ENCODE data around the gene FGFRL1.

Gene FGFRL1

DNA sequence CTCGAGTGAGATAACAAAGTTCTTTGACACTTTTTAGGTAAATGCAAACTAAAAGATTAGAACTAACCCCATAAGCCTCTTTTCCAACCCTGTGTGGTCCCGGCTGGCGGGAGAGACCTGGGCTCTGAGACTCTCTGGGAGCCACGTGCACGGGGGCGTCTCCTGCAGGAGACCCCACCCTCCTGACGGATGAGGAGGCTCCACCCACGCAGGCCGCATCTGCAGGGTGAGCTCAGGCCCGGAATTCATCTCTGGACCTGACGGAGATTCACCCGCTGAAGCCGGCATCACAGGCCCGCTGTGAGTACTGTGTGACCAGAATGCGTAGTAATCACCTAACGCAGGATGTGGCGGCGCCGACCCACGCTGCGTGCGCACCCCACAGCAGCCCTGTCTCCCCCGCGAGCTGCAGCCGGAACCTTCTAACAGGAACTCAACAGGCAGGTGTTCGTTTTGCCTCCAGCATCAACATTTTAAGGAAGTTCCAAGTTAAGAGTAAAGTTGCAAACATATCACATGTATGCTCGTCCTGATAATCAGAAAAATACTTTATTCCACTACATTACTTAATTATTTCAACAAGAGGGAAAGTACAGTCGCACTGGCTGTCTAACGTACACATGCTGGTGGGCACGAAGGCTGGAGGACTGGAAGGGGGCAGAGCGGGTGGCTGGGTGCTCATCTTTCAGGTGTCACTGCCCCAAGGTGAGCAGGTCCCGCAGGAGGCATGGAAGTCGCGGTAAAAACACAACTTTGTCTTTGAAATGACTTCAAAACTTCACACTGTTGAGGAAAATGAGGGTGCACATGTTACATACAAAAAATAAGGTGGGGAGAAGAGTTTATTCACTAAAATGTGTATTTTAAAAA is 44.5 kb downstream of the FGFRL1 start:
- WGBS (ENCODE audit: insufficient coverage, insufficient read length): no CpG with 5 or more reads among the region's 34 CpGs
- H3K4me3 ChIP-seq (ENCODE audit: low read length): no peak overlapping the region
- no peaks in the 10 kb centered on the region for H3K36me3 ChIP-seq (ENCODE audit: control insufficient read depth, insufficient read depth, low read length)
- H3K4me1 ChIP-seq (ENCODE audit: control insufficient read depth, insufficient read depth, low read length): peaks cover 2% of the 10 kb centered on the region; the same call in 1 of the 2 replicates
- H3K27me3 ChIP-seq (ENCODE audit: control insufficient read depth, insufficient read depth, low read length): no peaks in the 10 kb centered on the region; the same call in 1 of the 2 replicates
- H3K9me3 ChIP-seq (ENCODE audit: control insufficient read depth, insufficient read depth, low read length): no peaks in the 10 kb centered on the region
- H3K27ac ChIP-seq (ENCODE audit: low read length): no peak overlapping the region
- DNase-seq (ENCODE audit: low read depth, low spot score): no peak

DNA sequence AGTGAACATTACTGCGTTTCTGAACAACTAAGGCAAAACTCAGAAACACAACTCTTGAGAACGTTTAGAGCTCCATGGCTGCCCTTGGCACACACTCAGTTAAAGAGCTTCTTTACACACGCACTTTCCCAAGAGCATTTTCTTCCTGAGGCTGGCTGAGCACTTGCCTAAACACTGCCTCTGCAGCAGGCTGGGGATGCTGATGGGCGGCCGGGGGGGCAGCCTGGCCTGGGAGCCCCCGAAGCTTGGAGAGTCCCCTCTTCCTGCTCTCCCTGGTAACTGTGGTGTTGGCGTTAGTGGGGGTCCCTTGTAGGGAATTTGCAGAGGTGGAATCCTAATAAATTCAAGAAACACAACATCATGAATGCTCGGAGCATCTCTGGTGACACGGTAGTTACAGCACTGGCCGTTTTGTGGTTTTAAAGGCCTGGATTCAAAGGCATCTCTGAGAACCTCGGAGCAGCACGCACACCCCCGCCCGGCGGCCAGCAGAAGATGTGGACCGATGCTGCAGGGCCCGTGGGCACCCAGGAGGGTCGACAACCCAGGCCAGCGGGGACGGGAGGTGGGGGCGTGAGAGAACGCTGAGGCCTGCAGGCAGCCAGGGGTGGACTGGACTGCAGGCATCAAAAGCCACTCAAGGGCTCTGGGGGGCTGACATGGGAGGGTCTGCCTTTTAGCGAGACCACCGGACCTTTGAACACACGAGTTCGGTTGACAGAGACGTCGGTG is 45.4 kb downstream of the FGFRL1 start:
- Histone ChIP-seq H3K4me1 (ENCODE audit: control insufficient read depth, insufficient read depth, low read length) (peaks cover 2% of the 10 kb centered on the region; the same call in 1 of the 2 replicates), H3K27ac (ENCODE audit: low read length) (no peak overlapping the region), H3K9me3 (ENCODE audit: control insufficient read depth, insufficient read depth, low read length) (no peaks in the 10 kb centered on the region), H3K27me3 (ENCODE audit: control insufficient read depth, insufficient read depth, low read length) (no peaks in the 10 kb centered on the region; the same call in 1 of the 2 replicates), H3K4me3 (ENCODE audit: low read length) (no peak overlapping the region), H3K36me3 (ENCODE audit: control insufficient read depth, insufficient read depth, low read length) (no peaks in the 10 kb centered on the region)
- no CpG with 5 or more reads among the region's 28 CpGs for WGBS (ENCODE audit: insufficient coverage, insufficient read length)
- DNase-seq (ENCODE audit: low read depth, low spot score): no peak

DNA sequence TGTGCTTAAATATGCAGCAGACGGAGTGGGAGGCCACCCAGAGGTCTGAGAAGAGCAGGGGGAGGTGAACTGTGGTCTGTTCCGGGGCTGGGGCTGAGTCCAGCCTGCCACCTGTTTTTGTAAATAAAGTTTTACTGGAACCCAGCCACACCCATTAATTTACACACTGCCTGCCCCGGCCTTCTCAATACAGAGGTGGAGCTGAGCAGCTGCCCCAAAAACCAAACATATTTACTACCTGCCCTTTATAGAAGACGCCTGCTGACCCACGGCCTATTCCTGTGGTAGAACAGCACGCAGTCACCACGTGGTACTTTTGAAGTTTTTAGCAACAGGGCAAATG is 45.9 kb downstream of the FGFRL1 start:
- Histone ChIP-seq H3K4me1 (ENCODE audit: control insufficient read depth, insufficient read depth, low read length) (no peaks in the 10 kb centered on the region; the same call in 1 of the 2 replicates), H3K27me3 (ENCODE audit: control insufficient read depth, insufficient read depth, low read length) (no peaks in the 10 kb centered on the region; the same call in 1 of the 2 replicates), H3K36me3 (ENCODE audit: control insufficient read depth, insufficient read depth, low read length) (no peaks in the 10 kb centered on the region), H3K27ac (ENCODE audit: low read length) (no peak overlapping the region), H3K4me3 (ENCODE audit: low read length) (no peak overlapping the region), H3K9me3 (ENCODE audit: control insufficient read depth, insufficient read depth, low read length) (no peaks in the 10 kb centered on the region)
- no CpG with 5 or more reads among the region's 7 CpGs for WGBS (ENCODE audit: insufficient coverage, insufficient read length)
- no peak for DNase-seq (ENCODE audit: low read depth, low spot score)

DNA sequence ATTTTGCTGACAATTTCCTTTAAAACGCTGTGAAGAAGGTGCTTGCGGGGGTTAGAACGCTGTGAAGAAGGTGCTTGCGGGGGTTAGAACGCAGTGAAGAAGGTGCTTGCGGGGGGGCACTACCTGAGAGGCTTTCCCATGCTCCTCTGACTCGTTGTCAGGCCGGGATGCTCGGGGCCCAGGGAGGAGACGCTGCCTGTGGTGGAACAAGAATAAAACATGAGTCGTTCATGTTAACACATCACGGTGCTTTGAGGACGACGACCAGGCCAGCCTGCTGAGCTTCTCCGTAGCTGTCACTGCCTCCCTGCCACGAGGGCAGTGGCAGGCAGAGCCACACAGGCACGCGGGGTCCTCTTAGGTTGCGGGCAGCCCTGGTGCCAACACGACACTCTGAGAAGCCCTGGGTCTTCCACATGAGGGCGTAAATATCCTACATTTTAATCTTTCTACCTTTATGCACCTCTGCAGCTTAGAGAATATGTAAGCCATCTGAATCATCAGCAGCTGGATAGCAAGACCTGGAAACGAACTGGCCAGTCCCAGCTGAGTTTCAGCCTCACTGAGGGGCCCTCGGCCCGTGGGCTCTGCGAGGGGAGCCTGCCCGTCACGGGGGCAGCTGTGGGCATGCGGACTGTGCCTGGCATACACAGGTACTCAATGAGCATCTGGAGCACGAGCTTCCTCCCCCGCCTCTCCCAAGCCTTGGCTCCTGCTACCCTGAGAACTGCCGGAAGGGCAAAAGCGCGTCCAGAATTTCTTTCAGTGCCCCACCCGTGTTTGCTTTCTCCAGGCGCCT is 47.0 kb downstream of the FGFRL1 start:
- DNase-seq (ENCODE audit: low read depth, low spot score): no peak
- Histone ChIP-seq H3K36me3 (ENCODE audit: control insufficient read depth, insufficient read depth, low read length) (no peaks in the 10 kb centered on the region), H3K27ac (ENCODE audit: low read length) (no peak overlapping the region), H3K4me1 (ENCODE audit: control insufficient read depth, insufficient read depth, low read length) (no peaks in the 10 kb centered on the region; the same call in 1 of the 2 replicates), H3K4me3 (ENCODE audit: low read length) (no peak overlapping the region), H3K9me3 (ENCODE audit: control insufficient read depth, insufficient read depth, low read length) (no peaks in the 10 kb centered on the region), H3K27me3 (ENCODE audit: control insufficient read depth, insufficient read depth, low read length) (no peaks in the 10 kb centered on the region)
- WGBS (ENCODE audit: insufficient coverage, insufficient read length): no CpG with 5 or more reads among the region's 35 CpGs

DNA sequence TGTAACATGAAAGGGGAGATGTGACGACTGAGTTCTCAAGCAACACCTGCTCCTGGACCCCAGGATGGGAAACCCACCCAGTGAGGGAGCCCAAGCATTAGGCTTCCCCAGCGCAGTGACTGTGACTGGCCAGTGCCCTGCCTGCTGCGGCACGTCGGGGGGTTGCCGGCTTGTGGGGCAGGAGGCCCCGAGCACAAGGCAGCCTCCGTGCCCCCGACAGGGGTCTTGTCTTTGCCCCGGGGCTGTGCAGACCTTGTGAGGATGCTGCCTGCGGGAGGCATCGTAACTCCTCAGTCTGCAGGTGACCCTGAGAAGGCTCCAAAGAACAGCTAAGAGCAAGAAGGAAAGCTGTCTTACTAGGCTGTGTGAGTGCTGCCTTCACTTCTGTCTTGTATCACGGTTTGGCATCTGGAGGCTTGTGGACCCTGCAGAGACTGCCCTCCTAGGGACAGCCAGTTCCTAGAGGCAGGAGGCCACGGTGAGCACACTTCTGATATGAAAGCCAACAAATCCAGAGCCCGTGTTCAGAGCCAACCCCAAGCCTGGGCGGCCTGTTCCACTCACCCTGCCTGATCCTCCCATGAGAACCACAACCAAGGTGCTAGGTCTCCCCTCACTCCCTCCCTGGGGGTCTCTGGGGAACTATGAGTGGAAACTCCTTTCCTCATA is 47.7 kb downstream of the FGFRL1 start:
- Histone ChIP-seq H3K27ac (ENCODE audit: low read length) (no peak overlapping the region), H3K36me3 (ENCODE audit: control insufficient read depth, insufficient read depth, low read length) (no peaks in the 10 kb centered on the region), H3K4me1 (ENCODE audit: control insufficient read depth, insufficient read depth, low read length) (no peaks in the 10 kb centered on the region; the same call in 1 of the 2 replicates), H3K9me3 (ENCODE audit: control insufficient read depth, insufficient read depth, low read length) (no peaks in the 10 kb centered on the region), H3K27me3 (ENCODE audit: control insufficient read depth, insufficient read depth, low read length) (no peaks in the 10 kb centered on the region), H3K4me3 (ENCODE audit: low read length) (no peak overlapping the region)
- DNase-seq (ENCODE audit: low read depth, low spot score): no peak
- no CpG with 5 or more reads among the region's 16 CpGs for WGBS (ENCODE audit: insufficient coverage, insufficient read length)

DNA sequence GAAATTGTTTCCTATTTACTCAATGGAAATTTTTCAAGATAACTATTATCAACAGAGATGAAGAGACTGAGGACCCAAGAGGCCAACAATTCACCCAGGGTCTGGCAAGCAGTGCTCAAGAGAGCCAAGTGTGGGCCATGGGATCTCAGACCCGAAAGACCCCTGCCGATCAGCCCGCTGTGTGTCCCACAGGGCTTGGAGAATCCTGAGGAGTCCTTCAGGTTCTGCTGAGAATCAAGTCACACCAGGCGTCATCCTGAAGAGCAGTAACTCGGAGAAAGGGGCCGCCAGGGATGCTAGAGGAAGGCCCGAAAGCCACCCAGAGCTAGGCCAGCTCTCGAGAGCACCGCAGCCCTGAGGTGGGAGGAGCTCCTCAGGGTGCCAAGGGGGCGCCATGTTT is 48.7 kb downstream of the FGFRL1 start:
- no peaks in the 10 kb centered on the region for H3K9me3 ChIP-seq (ENCODE audit: control insufficient read depth, insufficient read depth, low read length)
- no peaks in the 10 kb centered on the region; the same call in 1 of the 2 replicates for H3K4me1 ChIP-seq (ENCODE audit: control insufficient read depth, insufficient read depth, low read length)
- no peaks in the 10 kb centered on the region for H3K27me3 ChIP-seq (ENCODE audit: control insufficient read depth, insufficient read depth, low read length)
- no peak for DNase-seq (ENCODE audit: low read depth, low spot score)
- no CpG with 5 or more reads among the region's 10 CpGs for WGBS (ENCODE audit: insufficient coverage, insufficient read length)
- H3K27ac ChIP-seq (ENCODE audit: low read length): no peak overlapping the region
- H3K4me3 ChIP-seq (ENCODE audit: low read length): no peak overlapping the region
- H3K36me3 ChIP-seq (ENCODE audit: control insufficient read depth, insufficient read depth, low read length): no peaks in the 10 kb centered on the region

DNA sequence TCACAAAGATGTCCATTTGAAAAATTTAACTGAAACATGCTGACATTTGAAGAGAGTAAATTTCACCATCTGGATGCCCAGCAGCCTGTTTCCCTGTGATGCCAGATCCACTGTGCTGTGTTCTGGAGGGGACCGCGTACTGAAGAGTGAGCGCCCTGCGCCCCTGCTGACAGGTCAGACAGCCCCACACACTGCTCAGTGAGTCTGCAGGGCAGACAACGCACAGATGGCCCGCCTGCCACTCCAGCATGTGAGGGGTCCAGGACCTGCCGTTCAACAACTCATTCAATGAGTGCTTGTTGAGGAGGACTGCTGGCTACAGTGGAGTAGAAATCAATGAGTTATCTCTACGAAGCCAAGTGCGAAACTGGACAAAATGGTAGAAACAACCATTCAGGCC is 49.2 kb downstream of the FGFRL1 start:
- DNase-seq (ENCODE audit: low read depth, low spot score): no peak
- Histone ChIP-seq H3K4me1 (ENCODE audit: control insufficient read depth, insufficient read depth, low read length) (no peaks in the 10 kb centered on the region), H3K4me3 (ENCODE audit: low read length) (no peak overlapping the region), H3K9me3 (ENCODE audit: control insufficient read depth, insufficient read depth, low read length) (no peaks in the 10 kb centered on the region), H3K27ac (ENCODE audit: low read length) (no peak overlapping the region), H3K27me3 (ENCODE audit: control insufficient read depth, insufficient read depth, low read length) (no peaks in the 10 kb centered on the region), H3K36me3 (ENCODE audit: control insufficient read depth, insufficient read depth, low read length) (no peaks in the 10 kb centered on the region)
- no CpG with 5 or more reads among the region's 9 CpGs for WGBS (ENCODE audit: insufficient coverage, insufficient read length)

DNA sequence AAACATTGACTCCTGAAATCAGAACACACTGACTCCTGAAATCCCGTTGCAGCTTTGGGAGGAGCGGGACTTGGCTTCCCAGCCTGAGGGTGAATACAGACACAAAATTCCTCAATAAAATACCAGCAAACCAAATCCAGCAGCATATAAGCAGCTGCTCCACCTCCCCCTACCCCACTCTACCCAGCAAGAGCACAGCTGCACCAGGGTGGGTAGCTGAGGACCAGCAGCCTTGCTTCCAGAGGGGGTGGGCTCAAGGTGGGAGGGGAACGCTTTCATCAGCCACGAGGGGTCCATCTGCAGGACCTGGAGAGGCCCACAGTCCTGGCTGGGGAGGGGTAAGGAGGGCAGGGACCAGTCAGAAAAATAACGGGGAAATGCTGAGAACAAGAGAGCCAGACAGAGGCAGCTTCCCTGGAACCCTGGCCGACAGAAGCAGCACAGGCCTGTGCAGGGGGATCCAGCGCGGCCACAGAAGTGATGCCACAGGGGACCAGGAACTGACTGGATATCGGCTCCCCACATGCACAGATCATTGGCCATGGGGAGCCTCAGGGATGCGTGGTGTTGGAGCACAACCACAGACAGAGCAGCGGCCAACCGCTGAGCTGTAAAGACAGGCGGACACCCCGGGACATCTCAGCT is 49.8 kb downstream of the FGFRL1 start:
- H3K27me3 ChIP-seq (ENCODE audit: control insufficient read depth, insufficient read depth, low read length): no peaks in the 10 kb centered on the region
- DNase-seq (ENCODE audit: low read depth, low spot score): no peak
- WGBS (ENCODE audit: insufficient coverage, insufficient read length): no CpG with 5 or more reads among the region's 14 CpGs
- no peaks in the 10 kb centered on the region for H3K9me3 ChIP-seq (ENCODE audit: control insufficient read depth, insufficient read depth, low read length)
- H3K36me3 ChIP-seq (ENCODE audit: control insufficient read depth, insufficient read depth, low read length): no peaks in the 10 kb centered on the region
- H3K4me1 ChIP-seq (ENCODE audit: control insufficient read depth, insufficient read depth, low read length): no peaks in the 10 kb centered on the region
- H3K4me3 ChIP-seq (ENCODE audit: low read length): no peak overlapping the region
- H3K27ac ChIP-seq (ENCODE audit: low read length): no peak overlapping the region

DNA sequence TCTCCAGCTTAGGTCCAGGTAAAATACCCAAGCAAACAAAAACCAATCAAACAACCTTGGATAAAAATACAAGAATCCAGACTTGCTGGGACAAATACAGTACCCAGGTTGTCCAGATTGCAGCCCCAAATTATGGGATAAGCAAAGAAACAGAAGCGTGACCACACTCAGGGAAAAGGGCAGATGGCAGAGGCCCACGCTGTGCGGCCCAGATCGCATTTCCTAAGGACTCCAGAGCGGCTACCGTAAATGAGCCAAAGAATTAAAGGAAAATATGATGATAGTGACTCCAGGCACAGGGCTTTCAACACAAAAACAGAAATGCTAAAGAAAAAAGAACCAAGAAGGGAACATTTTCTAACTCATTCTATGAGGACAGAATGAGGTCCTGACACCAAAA is 50.3 kb downstream of the FGFRL1 start:
- DNase-seq (ENCODE audit: low read depth, low spot score): no peak
- no CpG with 5 or more reads among the region's 6 CpGs for WGBS (ENCODE audit: insufficient coverage, insufficient read length)
- no peak overlapping the region for H3K4me3 ChIP-seq (ENCODE audit: low read length)
- no peaks in the 10 kb centered on the region for H3K27me3 ChIP-seq (ENCODE audit: control insufficient read depth, insufficient read depth, low read length)
- H3K4me1 ChIP-seq (ENCODE audit: control insufficient read depth, insufficient read depth, low read length): no peaks in the 10 kb centered on the region
- H3K36me3 ChIP-seq (ENCODE audit: control insufficient read depth, insufficient read depth, low read length): no peaks in the 10 kb centered on the region
- H3K27ac ChIP-seq (ENCODE audit: low read length): no peak overlapping the region
- no peaks in the 10 kb centered on the region for H3K9me3 ChIP-seq (ENCODE audit: control insufficient read depth, insufficient read depth, low read length)
